ENCODE results near the gene SAMD15.

SAMD15 gene

DNA sequence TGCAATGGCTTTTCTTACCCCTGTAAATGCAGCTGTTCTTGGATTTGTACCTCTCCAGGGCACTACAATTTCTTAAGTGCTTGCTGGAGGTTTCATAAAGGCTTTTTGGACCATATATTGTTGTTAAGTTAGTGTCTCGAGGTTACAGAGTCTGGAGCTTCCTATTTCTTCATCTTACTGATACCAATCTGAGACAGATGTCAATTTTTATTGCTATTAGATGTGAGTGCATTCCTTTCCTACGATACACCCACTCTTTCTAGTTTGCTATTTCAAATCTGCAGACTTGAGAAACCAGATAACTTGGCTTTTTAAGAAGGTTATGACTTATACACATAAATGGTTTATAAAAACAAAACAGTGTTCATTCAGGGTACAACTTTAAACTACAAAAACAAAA lies 44.0 kb downstream of the SAMD15 start:
- DNase-seq (ENCODE audit: low read depth) = no peak
- no peak for TF ChIP-seq CTCF (IDR thresholded peaks at IDR 0.05; ENCODE audit: low read depth, low read length, missing control alignments)
- no peak overlapping the region for H3K4me3 ChIP-seq (ENCODE audit: low read depth, low read length)

DNA sequence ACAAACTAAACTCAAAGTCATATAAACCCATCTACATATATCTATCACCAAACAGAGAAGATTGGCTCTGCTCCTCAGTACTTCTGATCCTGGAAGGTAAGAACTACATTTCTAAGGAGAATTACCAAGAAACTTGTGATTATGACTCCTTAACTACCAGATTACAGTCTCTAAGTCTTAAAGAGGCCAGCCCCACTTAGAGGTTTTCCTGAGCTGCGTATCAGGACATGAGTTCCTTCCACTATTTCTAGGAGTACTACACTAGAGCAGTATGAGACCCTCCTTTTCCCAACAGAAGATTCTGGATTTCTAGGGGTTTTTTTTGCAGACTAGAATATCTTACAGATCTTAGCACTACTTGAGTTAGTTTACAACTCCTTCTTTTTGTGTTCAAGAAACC lies 46.2 kb downstream of the SAMD15 start, which contains the start of gene NOXRED1:
Gene NOXRED1 (minus strand): TSS at position 101 of the 400 bp plus-strand sequence. CDS start 634 bp downstream, outside the sequence.
- no peak for DNase-seq (ENCODE audit: low read depth)
- H3K4me3 ChIP-seq (ENCODE audit: low read depth, low read length) = no peak within 1 kb of the TSS
- TF ChIP-seq CTCF (IDR thresholded peaks at IDR 0.05; ENCODE audit: low read depth, low read length, missing control alignments) = no peak

- no peak for TF ChIP-seq CTCF (IDR thresholded peaks at IDR 0.05; ENCODE audit: low read depth, low read length, missing control alignments)
- DNase-seq (ENCODE audit: low read depth) = no peak
- H3K4me3 ChIP-seq (ENCODE audit: low read depth, low read length) = no peak overlapping the region
These were observed 47.7 kb downstream of the SAMD15 start for GRCh38 chr14:77424862-77425261.

GRCh38 chr14:77426396-77426795 lies 49.2 kb downstream of the SAMD15 start:
- TF ChIP-seq CTCF (IDR thresholded peaks at IDR 0.05; ENCODE audit: low read depth, low read length, missing control alignments) = no peak
- no peak for DNase-seq (ENCODE audit: low read depth)
- H3K4me3 ChIP-seq (ENCODE audit: low read depth, low read length) = no peak overlapping the region

DNA sequence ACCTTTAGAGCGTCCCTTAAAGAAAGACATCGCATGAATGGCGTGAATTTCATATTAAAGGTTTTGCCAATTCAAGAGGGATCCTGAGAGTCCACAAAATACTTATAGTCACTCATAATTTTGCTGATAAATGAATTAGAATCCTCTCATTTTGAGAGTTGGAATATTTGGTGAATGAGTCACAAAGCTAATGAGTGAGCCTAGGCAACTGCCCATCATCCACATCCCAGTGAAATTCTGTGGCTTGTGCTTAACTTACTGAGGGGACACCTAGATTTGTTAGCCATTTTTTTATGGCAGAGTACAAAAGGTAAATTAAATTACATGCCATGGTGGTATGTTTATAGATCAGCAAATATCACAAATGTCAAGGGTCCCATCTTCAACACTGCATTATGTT lies 58.9 kb downstream of the SAMD15 start:
- no peak overlapping the region for H3K4me3 ChIP-seq (ENCODE audit: low read depth, low read length)
- no peak for DNase-seq (ENCODE audit: low read depth)

DNA sequence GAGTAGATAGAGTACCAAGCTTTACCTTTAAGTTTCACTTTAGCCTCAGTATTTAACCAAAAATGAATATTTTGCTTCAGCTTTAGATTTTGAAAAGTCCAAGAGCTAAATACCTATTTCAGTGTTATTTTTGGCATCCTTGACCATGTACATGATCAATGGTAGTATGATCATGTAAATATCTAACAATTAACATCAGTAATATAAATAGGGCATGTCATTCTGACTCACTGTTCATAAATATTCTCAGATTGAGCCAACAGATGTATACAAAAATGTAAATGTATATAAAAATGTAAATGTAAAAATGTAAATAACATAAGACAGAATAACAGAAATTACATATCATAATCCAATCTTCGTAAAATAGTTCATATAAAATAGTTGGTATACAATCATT lies 61.4 kb downstream of the SAMD15 start:
- no peak overlapping the region for H3K4me3 ChIP-seq (ENCODE audit: low read depth, low read length)
- no peak for TF ChIP-seq CTCF (IDR thresholded peaks at IDR 0.05; ENCODE audit: low read depth, low read length, missing control alignments)
- no peak for DNase-seq (ENCODE audit: low read depth)

More for the DNA sequence above, 58.9 kb downstream of the SAMD15 start:
- no peak for TF ChIP-seq CTCF (IDR thresholded peaks at IDR 0.05; ENCODE audit: low read depth, low read length, missing control alignments)

DNA sequence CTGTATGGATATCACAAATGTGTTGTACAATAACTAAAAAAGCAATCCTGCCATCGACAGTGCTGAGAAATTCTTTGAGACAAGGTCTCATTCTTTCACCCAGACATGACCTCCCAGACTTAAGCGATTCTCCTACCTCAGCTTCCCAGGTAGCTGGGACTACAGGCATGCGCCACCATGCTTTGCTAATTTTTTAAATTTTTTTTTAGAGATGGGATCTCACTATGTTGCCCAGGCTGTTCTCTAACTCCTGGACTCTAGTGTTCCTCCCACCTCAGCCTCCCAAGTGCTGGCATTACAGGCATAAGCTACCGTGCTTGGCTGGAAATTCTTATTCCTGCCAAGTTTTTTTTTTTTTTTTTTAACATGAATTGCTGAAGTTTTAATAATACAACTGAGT lies 62.7 kb downstream of the SAMD15 start:
- H3K4me3 ChIP-seq (ENCODE audit: low read depth, low read length) = no peak overlapping the region
- no peak for TF ChIP-seq CTCF (IDR thresholded peaks at IDR 0.05; ENCODE audit: low read depth, low read length, missing control alignments)
- DNase-seq (ENCODE audit: low read depth) = no peak
